Nephron progenitor cell (in vitro differentiated cells): Measurements from ENCODE around the gene FBXO22.

Experiments used
- DNase-seq: peaks from one replicate; pipeline ENCODE4 v3.0.0; 2021
- H3K27ac Mint-ChIP-seq: 2 replicates; pipeline ENCODE4 v1.8.0; 2021; ENCODE audit warnings: mild to moderate bottlenecking, moderate library complexity, mixed read lengths
- H3K27me3 Mint-ChIP-seq: 2 replicates; pipeline ENCODE4 v1.8.0; 2021; ENCODE audit warnings: mild to moderate bottlenecking, low read depth, mixed read lengths; ENCODE audit not compliant: poor library complexity
- H3K36me3 Mint-ChIP-seq: 2 replicates; pipeline ENCODE4 v1.8.0; 2021; ENCODE audit warnings: low read depth, mixed read lengths
- H3K4me1 Mint-ChIP-seq: 2 replicates; pipeline ENCODE4 v1.8.0; 2021; ENCODE audit warnings: mixed read lengths
- H3K4me3 Mint-ChIP-seq: 2 replicates; pipeline ENCODE4 v1.8.0; 2021; ENCODE audit warnings: mild to moderate bottlenecking, moderate library complexity, mixed read lengths
- H3K9me3 Mint-ChIP-seq: 2 replicates; pipeline ENCODE4 v1.8.0; 2021; ENCODE audit warnings: mild to moderate bottlenecking, moderate library complexity, mixed read lengths
- CTCF ChIP-seq: fragments of 200-600 bp; sonication (generic); IDR thresholded peaks from 2 replicates; pipeline ENCODE4 v1.5.0; 2021; ENCODE audit warnings: antibody characterized with exemption

FBXO22 gene

GRCh38 chr15:75989875-75990274 is 86.2 kb downstream of the FBXO22 start:
- no peak for TF ChIP-seq CTCF
- no peaks in the 10 kb centered on the region for H3K4me1 Mint-ChIP-seq
- no peak for DNase-seq
- H3K9me3 Mint-ChIP-seq: peaks cover 21% of the 10 kb centered on the region
- no peak overlapping the region for H3K4me3 Mint-ChIP-seq
- H3K27ac Mint-ChIP-seq: no peak overlapping the region
- no peaks in the 10 kb centered on the region for H3K36me3 Mint-ChIP-seq
- H3K27me3 Mint-ChIP-seq: peaks cover 4% of the 10 kb centered on the region
